Measurements from ENCODE around the gene HMG20B. TPM values are rescaled to one million over a fixed set of nuclear protein-coding genes. Genes with fewer than 3 reads are reported as not detected.

HMG20B gene
- total and polyA plus RNA-seq, 2 of the 8 experiments (the other 6 are each of a cell fraction or from before 2014, with no cell fraction given), result 42.9 to 74.2 TPM

GRCh38 chr19:3526507-3527237 lies 46.1 kb upstream of the HMG20B start:
- H3K36me3 ChIP-seq (ENCODE audit: control insufficient read depth in 2 of 4, insufficient read depth in 4 of 4, low read length in 3 of 4), result peaks cover 3 to 15% (median 11%) of the 10 kb centered on the region in 4 experiments; a peak in 6 of 8 replicates
- H2BK20ac ChIP-seq (ENCODE audit: low read length), result no peak overlapping the region
- peaks cover 0 to 14% of the 10 kb centered on the region in 2 experiments for H4K20me1 ChIP-seq (replicated peaks in 1 of 2; ENCODE audit: control insufficient read depth in 1 of 2, insufficient read depth in 2 of 2, low read length in 2 of 2)
- H4K91ac ChIP-seq (replicated peaks; ENCODE audit: insufficient read length, low read length), result no peak overlapping the region
- no peak overlapping the region for H3K23ac ChIP-seq (ENCODE audit: insufficient read length)
- no peak overlapping the region for H3K4me2 ChIP-seq (ENCODE audit: insufficient read depth in 1 of 2, low read depth in 2 of 2, low read length in 2 of 2)
- WGBS, 2 experiments (ENCODE audit: extremely low coverage in 1 of 2, insufficient coverage in 1 of 2, insufficient read length in 1 of 2, insufficient replicate concordance in 2 of 2, low coverage in 1 of 2, low lambda C conversion rate in 2 of 2, missing lambda C conversion rate in 1 of 2), result 93% methylated on average over 22 of the region's 28 CpGs; no CpG with 5 or more reads in 1 of the 2 experiments
- H2BK12ac ChIP-seq (ENCODE audit: low read depth, low read length), result no peak overlapping the region
- DNase-seq (ENCODE audit: low read depth in 1 of 2, low spot score in 2 of 2) (no peak), FAIRE-seq (no peak)
- H2AFZ ChIP-seq (ENCODE audit: low read length), result no peak overlapping the region
- no peak overlapping the region for H4K5ac ChIP-seq (ENCODE audit: insufficient read length, low read depth, low read length)
- no peak for TF ChIP-seq RNF2 (IDR thresholded peaks at IDR 0.05; ENCODE audit: borderline replicate concordance, low read depth, low read length, missing control alignments, poor library complexity, severe bottlenecking)
- no peak for TF ChIP-seq ZNF274 (IDR thresholded peaks at IDR 0.05; ENCODE audit: borderline replicate concordance, extremely low read depth, low read length)
- peak; percentile 9 to 48 (median 29); a peak in 2 of 4 replicates for TF ChIP-seq CTCF (IDR thresholded peaks at IDR 0.05; ENCODE audit: control extremely low read depth in 1 of 3, insufficient read depth in 1 of 3, low read depth in 1 of 3, low read length in 3 of 3)
- TF ChIP-seq SP2 (IDR thresholded peaks at IDR 0.05; ENCODE audit: low read length), result no peak
- H3K4me3 ChIP-seq (ENCODE audit: extremely low read depth in 1 of 4, insufficient read depth in 2 of 4, low read depth in 3 of 4, low read length in 4 of 4), result no peak overlapping the region
- H3K18ac ChIP-seq (ENCODE audit: extremely low read depth, low read length), result no peak overlapping the region
- peaks cover 0 to 7% of the 10 kb centered on the region in 2 experiments; a peak in 2 of 4 replicates for H3K79me2 ChIP-seq (ENCODE audit: control insufficient read depth in 1 of 2, insufficient read depth in 2 of 2, low read length in 2 of 2)
- no peak overlapping the region for H2BK120ac ChIP-seq (replicated peaks; ENCODE audit: low read depth, low read length)
- no peak overlapping the region for H3K9ac ChIP-seq (replicated peaks in 1 of 4; ENCODE audit: extremely low read depth in 1 of 4, low read depth in 3 of 4, low read length in 3 of 4)
- H3K56ac ChIP-seq (replicated peaks; ENCODE audit: insufficient read length, low read depth, low read length), result no peak overlapping the region
- H3K23me2 ChIP-seq (ENCODE audit: low read depth, low read length), result peaks cover 9% of the 10 kb centered on the region; the same call in 1 of the 2 replicates
- CTCF ChIA-PET (ENCODE audit: partially characterized antibody), result interaction anchor here (0.5 to 2.2 kb wide), 11 partner anchors 10 to 229 kb away, joined by 3 to 16 read pairs (median 4); partner anchors contain the start of gene TEKTIP1
- POLR2A ChIA-PET (ENCODE audit: partially characterized antibody), result interaction anchor here (0.7 to 4.3 kb wide), 9 partner anchors 10 to 35 kb away, joined by 3 to 30 read pairs (median 4); partner anchors contain the start of gene TEKTIP1
- no peaks in the 10 kb centered on the region; a peak in 1 of 7 replicates for H3K4me1 ChIP-seq (replicated peaks in 1 of 4; ENCODE audit: control insufficient read depth in 3 of 4, insufficient read depth in 4 of 4, low read length in 3 of 4)
- H3K27me3 ChIP-seq (replicated peaks in 1 of 4; ENCODE audit: control insufficient read depth in 3 of 4, extremely low read depth in 1 of 4, insufficient read depth in 3 of 4, low read length in 3 of 4), result no peaks in the 10 kb centered on the region
- H2BK5ac ChIP-seq (ENCODE audit: low read depth, low read length), result no peak overlapping the region
- H3K14ac ChIP-seq (ENCODE audit: insufficient read length), result no peak overlapping the region
- H2BK15ac ChIP-seq (ENCODE audit: low read length), result no peak overlapping the region
- no peaks in the 10 kb centered on the region for H3K9me3 ChIP-seq (ENCODE audit: insufficient read depth in 2 of 2, low read depth in 1 of 2, low read length in 1 of 2)
- no peaks in the 10 kb centered on the region; the same call in 1 of the 2 replicates for H3K79me1 ChIP-seq (ENCODE audit: low read depth, low read length)
- H2AK5ac ChIP-seq (ENCODE audit: low read depth, low read length), result no peak overlapping the region
- H3K4ac ChIP-seq (replicated peaks; ENCODE audit: insufficient read length, low read depth, low read length), result no peak overlapping the region
- H3K27ac ChIP-seq (ENCODE audit: low read depth, low read length), result no peak overlapping the region
- no peak overlapping the region for H4K8ac ChIP-seq (ENCODE audit: extremely low read depth, insufficient read depth, low read length)
